IMR-90 (cell line): ENCODE measurements around the gene PIEZO1. TPM values are rescaled to one million over a fixed set of nuclear protein-coding genes. Genes with fewer than 3 reads are reported as not detected.
A peak's percentile ranks its signal among the peaks of the same experiment; 100 is the strongest.

Source experiments
- ATAC-seq: fragments of 200-7000 bp; cut with Tn5 transposase; 2 replicates; pipeline ENCODE4 v1.9.1; 2020; ENCODE audit warnings: low read depth, mild to moderate bottlenecking, moderate library complexity
- BruUV-seq: library from RNA; stranded (reverse); fragments of 400-500 nt; replicated peaks from 2 replicates; lab custom pipeline; 2021; lab: Mats Ljungman, UMichigan
- CTCF ChIA-PET: fragments of 300-600 bp; formaldehyde crosslinking; extraction: SDS; loops from one replicate; lab custom pipeline; 2021; ENCODE audit warnings: antibody characterized with exemption; lab: Yijun Ruan, JAX
- POLR2A ChIA-PET: fragments of 300-600 bp; sonication (Branson Sonifier 250); formaldehyde crosslinking; loops from one replicate; lab custom pipeline; 2022; ENCODE audit warnings: antibody characterized with exemption; ENCODE audit not compliant: unreplicated experiment; lab: Charles Lee
- DNase-seq: peaks from one replicate; pipeline ENCODE4 v3.0.0; 2013
- H2AFZ ChIP-seq: replicated peaks from 2 replicates; pipeline ENCODE3; 2013; ENCODE audit warnings: low read length, mild to moderate bottlenecking; ENCODE audit not compliant: poor library complexity
- H2AK5ac ChIP-seq: 2 replicates; pipeline ENCODE4 v1.6.1; 2013; ENCODE audit warnings: low read depth, low read length, inconsistent platforms
- H2AK9ac ChIP-seq: replicated peaks from 2 replicates; pipeline ENCODE3; 2013; ENCODE audit warnings: mild to moderate bottlenecking, low read depth, low read length, moderate library complexity; ENCODE audit not compliant: poor library complexity
- H2BK120ac ChIP-seq: 2 replicates; pipeline ENCODE4 v1.6.1; 2013; ENCODE audit warnings: low read depth, low read length, inconsistent platforms
- H2BK15ac ChIP-seq: 3 replicates; pipeline ENCODE4 v1.6.1; 2013; ENCODE audit warnings: low read depth, low read length, inconsistent platforms
- H2BK20ac ChIP-seq: 2 replicates; pipeline ENCODE4 v1.6.1; 2013; ENCODE audit warnings: low read depth, mild to moderate bottlenecking, inconsistent platforms, low read length, moderate library complexity
- H2BK5ac ChIP-seq: 2 replicates; pipeline ENCODE4 v1.6.1; 2013; ENCODE audit warnings: mild to moderate bottlenecking, low read depth, low read length, inconsistent platforms; ENCODE audit not compliant: poor library complexity, severe bottlenecking
- H3K14ac ChIP-seq: replicated peaks from 2 replicates; pipeline ENCODE4 v1.6.1; 2013; ENCODE audit warnings: low read depth, low read length, inconsistent platforms
- H3K18ac ChIP-seq: 2 replicates; pipeline ENCODE4 v1.6.1; 2013; ENCODE audit warnings: low read depth, low read length, control low read depth
- H3K23ac ChIP-seq: 2 replicates; pipeline ENCODE4 v1.6.1; 2013; ENCODE audit warnings: low read depth, low read length, inconsistent platforms
- H3K27ac ChIP-seq: 2 replicates; pipeline ENCODE4 v1.5.1; 2013; ENCODE audit warnings: mild to moderate bottlenecking, control low read depth, low read length; ENCODE audit not compliant: insufficient read depth
- H3K27me3 ChIP-seq: 2 replicates; pipeline ENCODE4 v1.6.1; 2013; ENCODE audit warnings: low read length; ENCODE audit not compliant: control insufficient read depth, insufficient read depth
- H3K36me3 ChIP-seq: 2 replicates; pipeline ENCODE4 v1.6.1; 2013; ENCODE audit warnings: low read length, mixed read lengths; ENCODE audit not compliant: control insufficient read depth, insufficient read depth
- H3K4ac ChIP-seq: 2 replicates; pipeline ENCODE4 v1.6.1; 2013; ENCODE audit warnings: low read depth, low read length, inconsistent platforms
- H3K4me1 ChIP-seq: 2 replicates; pipeline ENCODE4 v1.6.1; 2013; ENCODE audit warnings: low read length, mixed read lengths; ENCODE audit not compliant: control insufficient read depth, insufficient read depth
- H3K4me2 ChIP-seq: 2 replicates; pipeline ENCODE4 v1.6.1; 2013; ENCODE audit warnings: low read depth, mild to moderate bottlenecking, control low read depth, low read length, moderate library complexity
- H3K4me3 ChIP-seq: 2 replicates; pipeline ENCODE4 v1.5.1; 2013; ENCODE audit warnings: low read depth, mild to moderate bottlenecking, control low read depth, low read length, moderate library complexity; ENCODE audit not compliant: insufficient read depth
- H3K56ac ChIP-seq: 2 replicates; pipeline ENCODE4 v1.6.1; 2013; ENCODE audit warnings: low read length, inconsistent platforms; ENCODE audit not compliant: insufficient read depth; ENCODE audit errors: extremely low read depth
- H3K79me1 ChIP-seq, 2 experiments: 2 replicates each; pipeline ENCODE4 v1.6.1; 2013; ENCODE audit warnings: low read length in 2 of 2, inconsistent platforms in 1 of 2, low read depth in 1 of 2
- H3K9ac ChIP-seq: 2 replicates; pipeline ENCODE4 v1.6.1; 2013; ENCODE audit warnings: low read depth, low read length, control low read depth
- H3K9me1 ChIP-seq: 2 replicates; pipeline ENCODE4 v1.6.1; 2013; ENCODE audit warnings: low read length, inconsistent platforms; ENCODE audit not compliant: insufficient read depth
- H3K9me3 ChIP-seq: 2 replicates; pipeline ENCODE4 v1.6.1; 2013; ENCODE audit warnings: low read length; ENCODE audit not compliant: control insufficient read depth, insufficient read depth
- H4K20me1 ChIP-seq: 2 replicates; pipeline ENCODE4 v1.6.1; 2013; ENCODE audit warnings: low read length, inconsistent platforms; ENCODE audit not compliant: insufficient read depth
- H4K5ac ChIP-seq: 2 replicates; pipeline ENCODE4 v1.6.1; 2013; ENCODE audit warnings: mild to moderate bottlenecking, low read depth, low read length, control low read depth
- H4K8ac ChIP-seq, 2 experiments: 2 replicates each; pipeline ENCODE4 v1.6.1; 2013; ENCODE audit warnings: low read depth in 2 of 2, low read length in 2 of 2, control low read depth in 1 of 2, inconsistent platforms in 1 of 2
- H4K91ac ChIP-seq: 2 replicates; pipeline ENCODE4 v1.6.1; 2013; ENCODE audit warnings: low read depth, low read length, inconsistent platforms; ENCODE audit not compliant: insufficient read depth
- FOS ChIP-seq: fragments of 150-350 bp; IDR thresholded peaks from 2 replicates; pipeline ENCODE4 v1.6.1; 2016; ENCODE audit warnings: low read depth, low read length
- MAFK ChIP-seq: IDR thresholded peaks from 2 replicates; pipeline ENCODE4 v1.6.1; 2012; ENCODE audit warnings: low read depth, low read length, improper control_type of control experiment
- MAZ ChIP-seq: IDR thresholded peaks from 2 replicates; pipeline ENCODE4 v1.6.1; 2012; ENCODE audit warnings: low read depth, mild to moderate bottlenecking, low read length, improper control_type of control experiment, moderate library complexity, borderline replicate concordance
- RAD21 ChIP-seq: IDR thresholded peaks from 2 replicates; pipeline ENCODE4 v1.6.1; 2012; ENCODE audit warnings: low read length, improper control_type of control experiment
- RFX5 ChIP-seq: IDR thresholded peaks from 2 replicates; pipeline ENCODE4 v1.8.0; 2012; ENCODE audit warnings: low read depth, mild to moderate bottlenecking, low read length, moderate library complexity
- WGBS, 2 experiments: methylation state at CpG; one replicate each; pipeline versions ENCODE4 v1.1.5 to v1.1.7; 2013; ENCODE audit warnings: missing lambda C conversion rate in 2 of 2; ENCODE audit not compliant: insufficient read length in 1 of 2; ENCODE audit errors: extremely low coverage in 2 of 2; 5-methylcytosine and 5-hydroxymethylcytosine counted together
- dilution Hi-C: fragments of 300-500 bp; cut with HindIII; formaldehyde crosslinking; loops from one replicate; pipeline ENCODE4 v1.14.3; 2018; ENCODE audit warnings: low sequenced_read_pairs; ENCODE audit not compliant: unreplicated experiment
- in situ Hi-C: fragments of 300-500 bp; cut with MboI; formaldehyde crosslinking; loops from 3 replicates; pipeline ENCODE4 v1.14.3; 2019; ENCODE audit warnings: low sequenced_read_pairs, inconsistent platforms, mixed read lengths
- intact Hi-C: fragments of 100-400 bp; cut with micrococcal nuclease; formaldehyde crosslinking; loops from 2 replicates; pipeline ENCODE4 v1.10.0; 2022
- polyA plus RNA-seq, 3 experiments: library from polyadenylated mRNA; depleted of rRNA; stranded (reverse); fragments of >200 nt; gene quantifications; 2 replicates each; pipeline ENCODE4 v1.2.3, GENCODE V29; 2012; ENCODE audit warnings: low replicate concordance in 1 of 3
- total RNA-seq: library from RNA; depleted of rRNA; stranded (reverse); fragments of >200 nt; gene quantifications from 2 replicates; pipeline ENCODE4 v1.2.3, GENCODE V29; 2012

Gene PIEZO1
- total and polyA plus RNA-seq, 2 of the 4 experiments (the other 2 are of a cell fraction) = 36.2 to 372 TPM

- no peak overlapping the region for H2BK15ac ChIP-seq
- H3K4me2 ChIP-seq = no peak overlapping the region
- H3K79me1 ChIP-seq = peaks cover 10 to 97% of the 10 kb centered on the region in 2 experiments; a peak in 3 of 4 replicates
- no peak overlapping the region for H3K56ac ChIP-seq
- no peak overlapping the region for H3K18ac ChIP-seq
- no TSS peak for BruUV-seq
- 93% methylated on average over 4 of the region's 9 CpGs; no CpG with 5 or more reads in 1 of the 2 experiments for WGBS, 2 experiments
- no peak overlapping the region for H4K91ac ChIP-seq
- 0 out of 2 replicates have a peak overlapping the region, but pooled peaks have one; percentile 33 for H2AK5ac ChIP-seq
- H3K36me3 ChIP-seq = peaks cover 8% of the 10 kb centered on the region
- H4K5ac ChIP-seq = no peak overlapping the region
- H2AK9ac ChIP-seq = no peak overlapping the region
- H4K8ac ChIP-seq = no peak overlapping the region
- in situ Hi-C loops = no loop called here
- intact Hi-C loops = no loop called here
- H3K4ac ChIP-seq = no peak overlapping the region
- ATAC-seq (no peak), DNase-seq (peak; percentile 35)
- H3K27ac ChIP-seq = no peak overlapping the region
- peak; percentile 16; the same call in 1 of the 2 replicates for TF ChIP-seq MAZ
- peak; percentile 46; the same call in 1 of the 2 replicates for TF ChIP-seq FOS
- TF ChIP-seq MAFK = no peak
- TF ChIP-seq RFX5 = no peak
- TF ChIP-seq RAD21 = no peak
- no peak overlapping the region for H3K14ac ChIP-seq
- POLR2A ChIA-PET = no interaction called here
- peaks cover 34% of the 10 kb centered on the region for H3K9me1 ChIP-seq
- H2AFZ ChIP-seq = no peak overlapping the region
- H3K23ac ChIP-seq = no peak overlapping the region
- peaks cover 37% of the 10 kb centered on the region for H3K4me1 ChIP-seq
- H2BK120ac ChIP-seq = no peak overlapping the region
- no peak overlapping the region for H2BK20ac ChIP-seq
- H3K9ac ChIP-seq = no peak overlapping the region
- H2BK5ac ChIP-seq = no peak overlapping the region
- no peaks in the 10 kb centered on the region for H3K27me3 ChIP-seq
- no peaks in the 10 kb centered on the region for H3K9me3 ChIP-seq
- H4K20me1 ChIP-seq = peaks cover 100% of the 10 kb centered on the region
- H3K4me3 ChIP-seq = no peak overlapping the region
- dilution Hi-C loops = no loop called here
- CTCF ChIA-PET = no interaction called here
These were observed 20.1 kb downstream of the PIEZO1 start for GRCh38 chr16:88764913-88765349.
